Measurements from ENCODE around the gene ISG15. TPM values are rescaled to one million over a fixed set of nuclear protein-coding genes. Genes with fewer than 3 reads are reported as not detected.

ISG15 gene
- polyA plus RNA-seq, 1 of the 3 experiments (the other 2 are of a cell fraction) = 28.6 TPM

- H2AFZ ChIP-seq (ENCODE audit: low read depth) = no peak within 1 kb of the TSS
- no peaks in the 10 kb centered on the region for H3K9me3 ChIP-seq
- TF ChIP-seq NFIC (IDR thresholded peaks at IDR 0.05; ENCODE audit: borderline replicate concordance) (no peak), EP300 (IDR thresholded peaks at IDR 0.05; ENCODE audit: borderline replicate concordance in 1 of 2, low read depth in 1 of 2, low read length in 1 of 2) (no peak), NRF1 (IDR thresholded peaks at IDR 0.05; ENCODE audit: low read depth, low read length) (no peak), FOSL2 (IDR thresholded peaks at IDR 0.05; ENCODE audit: borderline replicate concordance, low read depth) (no peak), SIN3A (IDR thresholded peaks at IDR 0.05; ENCODE audit: borderline replicate concordance, low read depth, low read length) (no peak), MEF2A (IDR thresholded peaks at IDR 0.05; ENCODE audit: borderline replicate concordance, low read depth) (no peak), MXI1 (IDR thresholded peaks at IDR 0.05; ENCODE audit: low read depth, low read length) (no peak), RCOR1 (IDR thresholded peaks at IDR 0.05; ENCODE audit: low read length) (no peak)
- H3K9me2 ChIP-seq = no peaks in the 10 kb centered on the region
- no peak within 1 kb of the TSS for H3K9ac ChIP-seq
- 92% methylated on average over 4 of the region's 31 CpGs for WGBS (ENCODE audit: low lambda C conversion rate)
- no peak within 1 kb of the TSS for H3K27ac ChIP-seq (ENCODE audit: low read depth in 2 of 2, low read length in 1 of 2)
- no peaks in the 10 kb centered on the region for H4K20me1 ChIP-seq (ENCODE audit: insufficient read depth)
- no peak within 1 kb of the TSS for H3K4me3 ChIP-seq (ENCODE audit: low read depth in 2 of 2, low read length in 1 of 2)
- POLR2A ChIA-PET = no interaction called here
- peaks cover 0 to 6% of the 10 kb centered on the region in 2 experiments; a peak in 1 of 4 replicates for H3K4me1 ChIP-seq (ENCODE audit: control insufficient read depth in 1 of 2, insufficient read depth in 2 of 2, low read depth in 1 of 2, low read length in 1 of 2)
- no peak within 1 kb of the TSS for H3K4me2 ChIP-seq
- peaks cover 0 to 14% of the 10 kb centered on the region in 2 experiments for H3K36me3 ChIP-seq (replicated peaks in 1 of 2; ENCODE audit: control insufficient read depth in 1 of 2, insufficient read depth in 2 of 2, low read length in 1 of 2)
- no peaks in the 10 kb centered on the region for H3K79me2 ChIP-seq (ENCODE audit: insufficient read depth)
- CTCF ChIA-PET = no interaction called here
- no peaks in the 10 kb centered on the region for H3F3A ChIP-seq (replicated peaks; ENCODE audit: insufficient read depth)
- no peaks in the 10 kb centered on the region for H3K27me3 ChIP-seq (ENCODE audit: insufficient read depth)
- no peak for DNase-seq
These were observed 47.1 kb upstream of the ISG15 start, which contains the start of gene PLEKHN1 for GRCh38 chr1:966135-966703. PLEKHN1 (plus strand) TSS chr1:966482; CDS start chr1:966532, 50 bp downstream.

- no peak overlapping the region for H3K27ac ChIP-seq (ENCODE audit: low read depth in 2 of 2, low read length in 1 of 2)
- H2AFZ ChIP-seq (ENCODE audit: low read depth) = no peak overlapping the region
- no peaks in the 10 kb centered on the region for H3K27me3 ChIP-seq (ENCODE audit: insufficient read depth)
- no peaks in the 10 kb centered on the region for H3K9me3 ChIP-seq
- H3F3A ChIP-seq (replicated peaks; ENCODE audit: insufficient read depth) = no peaks in the 10 kb centered on the region
- H3K4me2 ChIP-seq = no peak overlapping the region
- no peaks in the 10 kb centered on the region for H4K20me1 ChIP-seq (ENCODE audit: insufficient read depth)
- no peaks in the 10 kb centered on the region for H3K9me2 ChIP-seq
- H3K4me1 ChIP-seq (ENCODE audit: control insufficient read depth in 1 of 2, insufficient read depth in 2 of 2, low read depth in 1 of 2, low read length in 1 of 2) = peaks cover 0 to under 1% of the 10 kb centered on the region in 2 experiments; a peak in 1 of 4 replicates
- peaks cover 0 to 14% of the 10 kb centered on the region in 2 experiments for H3K36me3 ChIP-seq (replicated peaks in 1 of 2; ENCODE audit: control insufficient read depth in 1 of 2, insufficient read depth in 2 of 2, low read length in 1 of 2)
- no peak overlapping the region for H3K4me3 ChIP-seq (ENCODE audit: low read depth in 2 of 2, low read length in 1 of 2)
- 89% methylated on average over 24 of the region's 60 CpGs for WGBS (ENCODE audit: low lambda C conversion rate)
- POLR2A ChIA-PET = no interaction called here
- no peak overlapping the region for H3K9ac ChIP-seq
- no peak for DNase-seq
- CTCF ChIA-PET = interaction anchor here (1.7 kb wide), 1 partner anchor 61 kb away, joined by 8 read pairs; no protein-coding TSS in a partner anchor
- H3K79me2 ChIP-seq (ENCODE audit: insufficient read depth) = no peaks in the 10 kb centered on the region
- no peak for TF ChIP-seq CHD2 (IDR thresholded peaks at IDR 0.05; ENCODE audit: low read length, partially characterized antibody)
- no peak for TF ChIP-seq FOXM1 (IDR thresholded peaks at IDR 0.05; ENCODE audit: low read depth)
- no peak for TF ChIP-seq GATA2 (CRISPR knock-in tag; IDR thresholded peaks at IDR 0.05)
- no peak for TF ChIP-seq CTCF (IDR thresholded peaks at IDR 0.05)
- no peak for TF ChIP-seq ELF1 (IDR thresholded peaks at IDR 0.05)
- no peak for TF ChIP-seq RCOR1 (IDR thresholded peaks at IDR 0.05; ENCODE audit: low read length)
- TF ChIP-seq YY1 (IDR thresholded peaks at IDR 0.05; ENCODE audit: low read depth) = no peak
- TF ChIP-seq FOXJ3 (CRISPR knock-in tag; IDR thresholded peaks at IDR 0.05) = no peak
- no peak for TF ChIP-seq REST (IDR thresholded peaks at IDR 0.05; ENCODE audit: low read depth, low read length)
- no peak for TF ChIP-seq USF2 (IDR thresholded peaks at IDR 0.05; ENCODE audit: borderline replicate concordance, low read depth, low read length)
- TF ChIP-seq MXI1 (IDR thresholded peaks at IDR 0.05; ENCODE audit: low read depth, low read length) = no peak
- TF ChIP-seq NFIC (IDR thresholded peaks at IDR 0.05; ENCODE audit: borderline replicate concordance) = no peak
- no peak for TF ChIP-seq FOSL2 (IDR thresholded peaks at IDR 0.05; ENCODE audit: borderline replicate concordance, low read depth)
- no peak for TF ChIP-seq MEF2A (IDR thresholded peaks at IDR 0.05; ENCODE audit: borderline replicate concordance, low read depth)
- TF ChIP-seq SMC3 (IDR thresholded peaks at IDR 0.05; ENCODE audit: low read depth, low read length) = no peak
- no peak for TF ChIP-seq TCF12 (IDR thresholded peaks at IDR 0.05)
- no peak for TF ChIP-seq RFX5 (IDR thresholded peaks at IDR 0.05; ENCODE audit: low read length)
These were observed 46.5 kb upstream of the ISG15 start for GRCh38 chr1:966704-967300.
